ENCODE measurements around the gene PAGR1.

PAGR1 gene

DNA sequence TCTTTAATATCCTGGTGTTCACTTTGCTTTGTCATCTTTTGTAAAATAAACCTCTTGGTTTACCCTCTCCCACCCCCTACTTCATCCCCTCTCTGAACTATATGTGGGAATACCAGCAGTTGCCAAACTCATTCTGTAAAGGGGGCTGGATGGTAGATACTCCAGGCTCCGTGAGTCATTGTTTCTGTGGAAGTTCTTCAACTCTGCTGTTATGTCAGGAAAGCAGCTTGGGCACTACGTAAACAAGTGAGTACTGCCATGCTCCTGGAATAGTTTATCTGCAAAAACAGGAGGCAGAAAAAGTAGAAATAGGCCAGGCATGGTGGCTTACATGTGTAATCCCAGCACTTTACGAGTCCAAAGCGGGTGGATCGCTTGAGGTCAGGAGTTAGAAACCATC is 21.9 kb downstream of the PAGR1 start:
- no peak for DNase-seq (ENCODE audit: low spot score)

DNA sequence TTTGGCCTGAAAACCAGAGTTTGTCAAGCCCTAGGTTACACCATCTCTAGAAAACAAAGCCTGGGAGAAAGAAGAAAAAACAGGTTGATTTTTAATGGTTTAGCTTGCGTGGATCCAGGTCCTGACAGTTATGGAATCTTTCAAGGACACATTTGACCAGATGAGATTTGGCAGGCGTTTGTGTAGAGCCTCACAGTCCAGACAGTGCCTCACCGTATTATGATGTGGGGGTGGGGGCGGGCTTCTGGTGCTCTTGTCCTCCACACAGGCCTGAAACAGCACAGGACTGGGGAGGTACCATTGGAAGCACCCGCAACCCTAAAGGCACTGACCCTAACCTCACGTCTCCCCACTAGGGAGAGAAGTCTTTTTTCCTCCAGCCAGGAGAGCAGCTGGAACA is 23.9 kb downstream of the PAGR1 start:
- no peak for DNase-seq (ENCODE audit: low spot score)

DNA sequence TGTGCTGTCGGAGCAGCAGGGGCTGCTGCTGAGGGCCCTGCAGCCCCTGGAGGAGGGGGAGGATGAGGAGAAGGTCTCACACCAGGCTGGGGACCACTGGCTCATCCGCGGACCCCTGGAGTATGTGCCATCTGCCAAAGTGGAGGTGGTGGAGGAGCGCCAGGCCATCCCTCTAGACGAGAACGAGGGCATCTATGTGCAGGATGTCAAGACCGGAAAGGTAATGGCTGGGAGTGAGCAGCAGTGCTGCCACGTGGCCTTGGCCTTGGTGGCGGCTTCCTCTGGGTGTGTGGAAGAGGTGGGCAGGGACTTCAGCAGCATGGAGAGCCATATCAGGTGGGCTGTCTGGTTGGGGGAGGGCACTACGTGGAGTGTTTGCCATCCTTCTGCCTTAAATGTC is 24.3 kb downstream of the PAGR1 start:
- DNase-seq (ENCODE audit: low spot score), result no peak

DNA sequence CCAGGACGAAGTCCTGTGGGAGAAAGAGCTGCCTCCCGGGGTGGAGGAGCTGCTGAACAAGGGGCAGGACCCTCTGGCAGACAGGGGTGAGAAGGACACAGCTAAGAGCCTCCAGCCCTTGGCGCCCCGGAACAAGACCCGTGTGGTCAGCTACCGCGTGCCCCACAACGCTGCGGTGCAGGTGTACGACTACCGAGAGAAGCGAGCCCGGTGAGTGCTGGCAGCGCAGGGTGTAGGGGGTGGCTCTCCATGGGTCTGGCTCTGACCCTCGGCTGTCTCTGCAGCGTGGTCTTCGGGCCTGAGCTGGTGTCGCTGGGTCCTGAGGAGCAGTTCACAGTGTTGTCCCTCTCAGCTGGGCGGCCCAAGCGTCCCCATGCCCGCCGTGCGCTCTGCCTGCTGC is 25.7 kb downstream of the PAGR1 start:
- no peak for DNase-seq (ENCODE audit: low spot score)

DNA sequence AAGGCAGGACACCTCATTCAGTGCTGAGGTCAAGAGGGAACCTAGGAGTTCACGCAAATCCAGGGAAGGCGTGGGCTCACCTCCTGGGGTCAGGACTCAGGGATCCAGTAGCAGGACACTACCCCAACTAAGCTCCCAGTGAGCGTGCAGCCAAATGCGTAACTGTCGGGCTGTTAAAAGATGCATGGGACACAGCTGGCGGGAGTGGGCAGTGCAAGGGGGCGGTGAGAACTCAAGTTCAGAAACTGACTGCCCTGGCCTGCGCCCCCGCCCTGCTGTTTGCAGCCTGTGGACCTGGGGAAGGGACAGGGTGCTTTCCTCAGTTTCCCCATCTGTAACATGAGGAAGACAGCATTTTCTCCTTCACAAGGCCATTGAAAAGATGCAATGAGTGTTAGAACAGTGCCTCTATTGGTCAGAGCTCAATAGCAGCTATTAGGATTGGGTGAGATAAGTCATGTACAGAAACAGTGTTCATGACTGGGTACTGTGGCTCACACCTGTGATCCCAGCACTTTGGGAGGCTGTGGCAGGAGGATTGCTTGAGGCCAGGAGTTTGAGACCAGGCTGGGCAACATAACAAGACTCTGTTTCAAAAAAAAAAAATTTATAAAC is 26.9 kb downstream of the PAGR1 start:
- DNase-seq (ENCODE audit: low spot score), result no peak

DNA sequence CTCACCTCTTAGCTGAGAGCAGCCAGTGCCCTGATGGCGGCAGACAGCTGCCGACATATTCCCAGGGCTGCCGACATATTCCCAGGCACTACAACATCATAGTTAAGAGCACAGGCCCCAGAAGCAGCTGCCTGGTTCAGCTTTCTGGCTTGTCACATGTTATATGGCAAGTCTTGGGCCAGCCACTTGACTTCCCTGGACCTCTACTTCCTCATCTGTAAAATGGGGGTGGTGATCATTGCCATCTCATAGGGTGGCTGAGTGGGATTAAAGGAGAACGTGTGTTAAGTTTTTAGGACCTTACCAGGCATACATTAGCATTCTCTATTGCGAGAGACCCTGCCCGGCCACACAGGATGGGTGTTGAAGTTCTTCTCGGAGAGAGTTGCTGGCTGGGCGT is 28.0 kb downstream of the PAGR1 start:
- no peak for DNase-seq (ENCODE audit: low spot score)

DNA sequence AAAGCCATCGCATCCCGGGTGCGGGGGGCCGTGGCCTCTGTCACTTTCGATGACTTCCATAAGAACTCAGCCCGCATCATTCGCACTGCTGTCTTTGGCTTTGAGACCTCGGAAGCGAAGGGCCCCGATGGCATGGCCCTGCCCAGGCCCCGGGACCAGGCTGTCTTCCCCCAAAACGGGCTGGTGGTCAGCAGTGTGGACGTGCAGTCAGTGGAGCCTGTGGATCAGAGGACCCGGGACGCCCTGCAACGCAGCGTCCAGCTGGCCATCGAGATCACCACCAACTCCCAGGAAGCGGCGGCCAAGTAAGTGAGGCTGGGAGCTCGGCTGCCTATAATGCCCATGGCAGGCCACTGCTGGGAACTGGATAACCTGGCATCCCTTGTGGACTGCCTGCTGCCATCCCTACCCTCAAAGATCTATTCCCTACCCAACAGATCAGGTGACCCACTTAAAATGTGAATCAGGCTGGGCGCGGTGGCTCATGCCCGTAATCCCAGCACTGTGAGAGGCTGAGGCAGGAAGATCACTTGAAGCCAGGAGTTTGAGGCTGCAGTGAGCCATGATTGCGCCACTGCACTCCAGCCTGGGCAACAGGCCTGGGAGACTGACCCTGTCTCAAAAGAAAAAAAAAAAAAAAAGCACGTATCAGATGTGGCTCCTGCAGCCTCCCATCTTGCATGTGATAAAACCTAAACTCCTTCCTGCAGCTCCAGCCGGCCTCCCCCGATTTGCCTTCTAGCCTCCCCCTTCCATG is 28.8 kb downstream of the PAGR1 start:
- no peak for DNase-seq (ENCODE audit: low spot score)

DNA sequence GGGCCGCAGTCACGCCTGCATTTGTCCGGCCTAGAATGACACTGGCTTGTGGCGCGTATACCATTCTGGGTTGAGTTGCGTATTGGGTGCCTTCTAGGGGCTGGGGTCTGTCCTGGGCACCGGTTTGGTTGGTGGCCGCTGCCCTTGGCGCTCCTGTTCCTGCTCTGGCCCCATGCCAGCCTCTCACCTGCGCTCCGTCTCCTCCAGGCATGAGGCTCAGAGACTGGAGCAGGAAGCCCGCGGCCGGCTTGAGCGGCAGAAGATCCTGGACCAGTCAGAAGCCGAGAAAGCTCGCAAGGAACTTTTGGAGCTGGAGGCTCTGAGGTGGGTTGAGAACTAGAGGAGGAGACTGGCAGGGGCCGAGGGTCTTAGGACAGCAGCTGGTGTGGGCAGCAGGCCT is 29.7 kb downstream of the PAGR1 start:
- DNase-seq (ENCODE audit: low spot score), result no peak

DNA sequence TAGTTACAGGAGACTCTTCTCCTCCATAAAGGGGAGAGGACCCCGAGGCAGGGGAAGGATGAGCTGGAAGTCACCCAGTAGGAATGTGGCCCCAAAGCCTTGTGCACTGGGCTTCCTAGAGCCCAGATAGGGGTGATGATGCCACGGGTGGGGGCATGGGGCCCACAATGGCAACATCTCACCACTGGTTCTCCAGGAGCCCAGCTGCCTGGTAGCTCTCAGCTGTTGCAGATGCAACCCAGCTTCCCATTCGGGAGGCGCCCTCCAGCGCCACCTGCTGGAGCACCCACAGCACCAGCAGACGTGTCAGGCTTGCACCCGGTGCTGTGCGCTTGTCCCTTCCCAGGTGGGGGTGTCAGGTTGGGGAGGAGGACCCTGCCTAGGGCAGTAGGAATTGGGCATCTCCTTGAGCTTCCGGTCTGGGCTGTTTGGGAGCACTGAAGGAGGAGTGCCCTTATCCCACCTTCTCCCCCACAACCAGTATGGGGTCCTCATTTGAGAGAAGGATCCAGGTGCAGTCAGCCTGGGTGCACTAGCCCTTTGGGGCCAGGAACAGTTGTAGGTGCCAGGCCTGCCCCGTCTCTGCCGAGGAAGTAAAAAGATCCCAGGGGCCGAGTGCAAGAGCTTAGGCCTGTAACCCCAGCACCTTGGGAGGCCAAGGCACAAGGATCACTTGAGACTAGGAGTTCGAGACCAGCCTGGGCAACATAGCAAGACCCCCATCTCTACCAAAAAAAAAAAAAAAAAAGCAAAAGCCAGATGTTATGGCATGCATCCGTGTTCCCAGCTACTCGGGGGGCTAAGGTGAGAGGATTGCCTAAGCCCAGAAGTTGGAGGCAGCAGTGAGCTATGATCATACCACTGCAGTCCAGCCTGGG is 32.7 kb downstream of the PAGR1 start:
- DNase-seq (ENCODE audit: low spot score), result peak; percentile 88

DNA sequence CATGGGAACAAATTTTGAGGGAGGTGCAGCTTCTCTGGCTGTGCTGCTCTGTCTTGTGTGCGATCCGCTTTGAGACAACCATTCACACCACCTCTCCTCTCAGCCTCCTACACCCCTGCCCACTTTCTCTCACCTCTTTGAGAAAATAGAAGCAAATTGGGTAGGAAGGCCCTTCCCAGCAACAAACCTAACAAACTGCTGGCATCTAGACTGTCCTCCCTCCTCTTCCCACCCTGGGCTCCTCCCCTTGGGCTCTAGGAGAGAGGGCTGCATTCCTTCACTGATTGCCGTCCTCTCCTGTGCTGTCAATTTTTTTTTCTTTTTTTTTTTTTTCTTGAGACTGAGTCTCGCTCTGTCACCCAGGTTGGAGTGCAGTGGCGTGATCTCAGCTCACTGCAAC is 33.6 kb downstream of the PAGR1 start:
- no peak for DNase-seq (ENCODE audit: low spot score)

DNA sequence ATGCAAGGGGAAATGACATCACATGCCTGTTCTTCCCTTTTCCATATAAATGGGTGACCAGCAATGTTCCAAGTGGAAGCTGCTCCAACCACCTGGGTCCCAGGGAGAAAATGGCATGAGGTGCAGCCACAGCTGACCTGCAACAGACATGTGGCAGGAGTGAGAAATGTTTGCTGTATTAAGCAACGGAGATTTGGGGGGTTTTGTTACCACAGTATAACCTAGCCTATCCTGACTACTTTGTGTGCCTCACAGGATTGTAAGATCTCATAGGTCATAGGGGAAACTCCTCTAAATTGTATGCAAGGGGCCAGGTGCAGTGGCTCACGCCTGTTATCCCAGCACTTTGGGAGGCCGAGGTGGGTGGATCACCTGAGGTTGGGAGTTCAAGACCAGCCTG is 35.0 kb downstream of the PAGR1 start:
- no peak for DNase-seq (ENCODE audit: low spot score)

DNA sequence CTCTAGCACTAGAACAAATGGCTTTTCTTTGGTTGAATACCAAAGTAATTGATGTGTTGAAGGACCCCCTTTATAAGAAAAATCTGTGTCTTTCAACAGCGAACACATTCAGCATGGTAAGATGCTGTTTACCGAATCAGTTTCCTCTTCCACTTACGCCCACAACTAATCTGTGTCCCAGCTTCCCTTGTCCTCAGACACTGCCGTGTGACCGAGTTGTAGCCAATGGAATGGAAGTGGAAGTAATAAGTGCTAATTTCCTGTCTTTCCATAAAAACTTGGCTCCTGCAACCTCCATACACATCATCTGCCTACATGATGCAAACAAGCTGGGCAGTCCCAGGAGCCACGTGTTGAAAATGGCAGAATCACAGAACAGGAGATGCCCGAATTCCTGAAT is 36.7 kb downstream of the PAGR1 start:
- DNase-seq (ENCODE audit: low spot score), result no peak

DNA sequence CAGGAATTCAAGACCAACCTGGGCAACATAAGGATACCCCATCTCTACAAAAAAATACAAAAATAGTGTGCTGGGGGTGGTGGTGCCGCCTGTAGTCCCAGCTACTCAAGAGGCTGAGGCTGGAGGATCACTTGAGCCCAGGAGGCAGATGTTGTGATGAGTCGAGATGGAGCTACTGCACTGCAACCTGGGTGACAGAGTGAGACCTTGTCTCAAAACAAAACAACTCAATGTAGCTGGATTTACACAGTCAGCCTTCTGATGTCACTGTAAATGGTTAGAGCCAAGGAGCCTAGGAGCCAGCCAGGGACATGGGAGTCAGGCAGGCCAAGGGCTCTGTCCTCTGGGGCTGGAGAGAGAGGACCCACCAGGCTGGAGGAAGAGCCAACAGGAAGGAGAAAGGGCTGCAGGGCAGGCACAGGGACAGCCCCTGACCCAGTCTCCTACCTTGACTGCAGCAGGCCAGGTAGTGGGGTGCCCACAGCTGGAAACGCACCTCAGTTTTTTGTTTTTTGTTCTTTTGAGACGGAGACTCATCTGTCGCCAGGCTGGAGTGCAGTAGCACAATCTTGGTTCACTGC is 38.7 kb downstream of the PAGR1 start:
- DNase-seq (ENCODE audit: low spot score), result no peak

DNA sequence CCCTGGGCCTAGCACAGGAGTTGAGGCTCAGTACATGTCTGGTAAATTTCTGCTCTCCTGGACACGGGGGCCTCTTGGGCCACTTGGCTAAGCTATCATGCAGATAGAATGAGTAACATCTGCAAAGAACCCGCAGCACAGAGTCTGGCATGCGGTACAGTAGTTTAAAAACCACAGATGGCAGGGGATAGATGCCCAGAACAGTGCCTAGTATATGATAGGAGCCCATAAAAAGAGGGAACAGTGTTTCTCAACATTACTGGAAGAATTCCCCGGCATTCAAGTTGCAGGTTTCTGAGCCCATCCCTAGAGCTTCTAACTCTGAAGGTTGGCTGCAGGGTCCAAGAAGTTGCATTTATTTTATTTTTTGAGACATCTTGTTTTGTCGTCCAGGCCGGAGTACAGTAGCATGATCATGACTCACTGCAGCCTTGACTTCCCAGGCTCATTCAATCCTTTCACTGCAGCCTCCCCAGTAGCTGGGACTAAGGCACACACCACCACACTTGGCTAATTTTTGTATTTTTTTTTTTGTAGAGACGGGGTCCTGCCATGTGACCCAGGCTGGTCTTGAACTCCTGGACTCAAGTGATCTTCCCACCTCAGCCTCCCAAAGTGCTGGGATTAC is 41.3 kb downstream of the PAGR1 start:
- DNase-seq (ENCODE audit: low spot score), result no peak

DNA sequence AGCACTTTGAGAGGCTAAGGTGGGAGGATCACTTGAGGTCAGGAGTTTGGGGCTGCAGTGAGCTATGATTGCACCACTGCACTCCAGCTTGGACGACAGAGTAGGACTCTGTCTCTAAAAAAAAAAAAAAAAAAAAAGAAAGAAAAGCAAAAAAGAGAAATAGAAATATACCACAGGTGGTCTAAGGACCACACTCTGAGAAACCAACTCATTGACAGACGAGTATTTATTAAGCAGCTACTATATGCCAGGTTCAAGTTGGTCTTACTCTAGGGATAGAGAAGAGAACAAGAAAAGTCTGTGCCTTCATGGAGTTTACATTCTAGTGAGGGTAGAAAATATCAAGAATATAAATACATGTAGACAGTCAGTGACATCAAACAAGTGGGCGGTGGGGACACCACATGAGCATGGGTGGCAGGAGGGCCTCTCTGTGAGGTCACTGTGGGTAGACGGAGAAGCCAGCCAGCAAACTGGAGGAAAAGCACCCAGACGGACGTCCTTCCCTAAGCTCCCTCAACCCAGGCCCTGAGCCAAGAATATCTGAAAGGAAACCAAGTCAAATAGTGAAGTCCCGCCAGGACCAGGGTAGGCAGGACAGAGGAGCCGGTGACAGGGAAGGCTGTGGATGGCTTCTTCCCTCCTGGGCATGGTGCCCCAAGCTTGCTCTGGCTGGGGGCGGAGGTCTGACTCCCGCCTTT is 42.3 kb downstream of the PAGR1 start:
- no peak for DNase-seq (ENCODE audit: low spot score)

DNA sequence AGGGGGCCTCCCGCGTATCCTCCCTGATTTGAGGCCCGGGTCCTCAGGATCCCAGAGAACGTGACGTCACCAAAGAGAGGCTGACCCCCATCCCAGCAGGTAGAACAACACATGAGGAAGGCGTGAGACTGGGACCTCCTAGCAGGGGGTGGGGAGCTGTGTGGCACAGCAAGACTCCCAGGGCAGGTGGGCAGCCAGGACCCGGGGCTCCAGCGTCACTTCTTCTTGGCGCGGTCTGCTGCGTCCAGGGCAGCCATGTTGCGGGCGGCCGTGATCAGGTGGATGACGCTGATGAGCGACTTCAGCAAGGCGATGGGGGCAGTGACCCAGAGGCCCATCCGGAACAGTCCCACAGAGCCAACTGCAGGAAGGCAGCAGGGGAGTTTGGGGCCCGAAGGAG is 43.0 kb downstream of the PAGR1 start:
- DNase-seq (ENCODE audit: low spot score), result no peak

DNA sequence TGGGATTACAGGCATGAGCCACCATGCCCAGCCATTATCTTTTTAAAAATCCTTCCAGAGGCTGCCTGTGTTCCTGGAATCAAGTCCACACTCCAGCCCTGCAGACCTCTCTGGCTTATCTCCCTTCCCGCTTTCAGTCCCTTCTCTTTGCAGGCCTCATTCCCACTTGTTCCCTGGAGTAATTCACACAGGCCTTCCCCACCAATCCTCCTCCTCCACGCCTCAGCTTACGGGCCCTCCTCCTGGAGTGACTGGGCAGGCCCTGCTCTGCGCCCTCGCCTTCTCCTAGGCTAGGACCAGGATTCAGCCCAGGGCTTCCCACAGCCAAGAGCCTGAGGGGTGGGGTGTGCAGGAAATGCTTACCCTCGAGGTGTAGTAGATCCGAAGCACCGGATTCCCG is 44.3 kb downstream of the PAGR1 start:
- DNase-seq (ENCODE audit: low spot score), result no peak

DNA sequence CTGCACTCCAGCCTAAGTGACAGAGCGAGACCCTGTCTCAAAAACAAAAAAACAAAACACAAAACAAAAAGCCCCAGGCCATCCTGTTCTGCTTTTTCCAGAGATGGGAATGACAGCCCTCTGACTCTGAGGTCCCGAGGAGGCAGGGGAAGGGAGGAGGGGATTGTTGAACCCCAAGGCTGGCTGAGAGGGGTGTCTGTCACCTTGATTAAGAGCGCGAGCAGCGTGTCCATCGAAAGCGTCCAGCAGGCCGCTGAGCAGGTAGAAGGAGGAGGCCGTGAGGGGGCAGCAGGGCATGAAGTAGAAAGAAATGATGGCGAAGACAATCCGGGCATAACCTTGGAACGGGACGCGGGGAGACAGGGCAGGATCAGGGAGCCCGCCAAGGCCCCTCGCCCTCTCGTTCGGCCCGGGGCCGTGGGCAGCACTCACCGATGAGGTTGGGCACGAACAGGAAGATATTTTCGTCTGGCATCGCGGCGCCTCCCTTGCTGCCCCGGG is 46.5 kb downstream of the PAGR1 start:
- DNase-seq (ENCODE audit: low spot score), result peak; percentile 50

DNA sequence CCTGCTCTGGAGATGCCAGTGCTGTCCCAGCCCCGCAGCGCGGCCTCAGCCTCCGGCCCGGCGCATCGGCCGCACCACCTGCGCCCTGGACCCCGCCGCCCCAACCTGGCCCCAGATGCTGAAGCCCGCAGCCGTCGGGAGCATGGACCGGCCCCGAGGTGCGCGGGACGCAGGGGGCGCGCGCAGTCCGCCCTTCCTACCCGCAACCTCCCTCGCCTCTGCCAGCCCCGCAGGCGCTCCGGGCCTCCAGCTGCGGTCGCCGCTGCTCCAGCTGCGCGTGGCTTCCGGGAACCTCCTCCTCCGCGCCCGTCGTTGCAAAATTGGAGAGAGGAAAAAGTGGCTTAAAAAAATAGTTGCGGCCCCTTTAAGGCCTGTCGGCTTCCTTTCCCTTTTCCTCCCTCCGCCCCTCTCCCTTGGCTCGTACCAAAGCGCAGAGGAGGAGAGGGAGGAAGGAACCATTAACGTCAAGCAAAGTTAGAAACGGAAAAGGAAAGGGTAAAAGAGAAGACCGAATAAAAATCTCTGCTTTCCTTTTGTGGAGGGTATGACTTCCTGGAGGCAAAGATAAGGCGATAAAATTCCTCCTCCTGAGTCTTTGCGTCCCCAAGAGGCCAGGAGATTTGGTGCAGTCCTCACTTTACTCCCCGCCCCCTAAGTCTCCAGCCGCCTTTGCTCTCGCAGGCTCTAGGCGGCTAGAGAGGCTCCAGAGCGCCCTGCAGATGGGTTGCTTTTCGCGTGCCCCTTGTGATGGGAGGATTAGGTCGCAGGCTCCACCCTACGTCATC is 47.1 kb downstream of the PAGR1 start, which contains the start of gene CDIPT:
TSS of gene CDIPT (minus strand) at position 343 of the 785 bp plus-strand sequence. CDS start 369 bp downstream, outside the sequence.
- peak; percentile 93 for DNase-seq (ENCODE audit: low spot score)

DNA sequence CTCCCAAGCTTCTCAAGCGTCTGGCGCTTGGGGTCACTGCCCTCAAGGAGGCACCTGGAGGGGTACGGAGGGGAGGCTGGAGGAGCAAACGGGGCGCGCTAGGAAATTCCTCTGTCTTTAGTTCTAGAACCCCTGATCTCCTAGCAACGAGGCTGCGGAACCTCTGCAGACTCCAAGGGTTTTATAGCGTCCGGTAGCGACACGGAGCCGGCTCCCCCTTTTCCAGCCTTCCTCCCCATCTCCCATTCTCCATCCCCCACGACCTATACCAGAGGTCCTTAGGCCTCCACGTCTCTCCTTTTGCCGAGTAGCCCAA is 47.7 kb downstream of the PAGR1 start:
- DNase-seq (ENCODE audit: low spot score), result no peak

DNA sequence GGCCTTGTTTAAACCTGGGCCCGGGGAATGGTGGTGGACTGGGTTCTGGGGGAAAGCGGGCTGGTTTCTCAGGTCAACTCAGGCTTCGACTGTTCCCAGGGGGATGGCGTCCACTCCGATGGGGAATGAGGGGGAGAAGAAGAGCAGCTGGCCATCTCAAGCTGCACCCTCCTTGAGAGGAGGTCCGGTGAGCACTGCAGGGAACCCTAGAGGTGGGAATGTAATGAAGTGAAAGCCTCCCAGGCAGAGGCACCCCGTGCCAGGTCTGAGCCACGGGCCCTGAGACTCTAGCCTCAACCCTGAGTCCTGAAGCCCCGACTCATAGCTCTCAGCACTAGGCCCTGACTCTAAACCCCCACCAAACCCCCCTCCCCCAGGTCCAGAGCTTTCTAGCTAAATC is 48.3 kb downstream of the PAGR1 start:
- DNase-seq (ENCODE audit: low spot score), result no peak
